Ishikawa (cell line): ENCODE measurements around the gene CRTC2.

Experiments used
- CEBPB ChIP-seq: IDR thresholded peaks from 2 replicates; pipeline ENCODE4 v1.6.1; 2012
- EP300 ChIP-seq: IDR thresholded peaks from 2 replicates; pipeline ENCODE4 v1.6.1; 2012; ENCODE audit warnings: borderline replicate concordance
- RAD21 ChIP-seq: IDR thresholded peaks from 2 replicates; pipeline ENCODE4 v1.6.1; 2012; ENCODE audit warnings: low read depth
- TAF1 ChIP-seq: IDR thresholded peaks from 2 replicates; pipeline ENCODE4 v1.6.1; 2012; ENCODE audit warnings: low read depth, mild to moderate bottlenecking

DNA sequence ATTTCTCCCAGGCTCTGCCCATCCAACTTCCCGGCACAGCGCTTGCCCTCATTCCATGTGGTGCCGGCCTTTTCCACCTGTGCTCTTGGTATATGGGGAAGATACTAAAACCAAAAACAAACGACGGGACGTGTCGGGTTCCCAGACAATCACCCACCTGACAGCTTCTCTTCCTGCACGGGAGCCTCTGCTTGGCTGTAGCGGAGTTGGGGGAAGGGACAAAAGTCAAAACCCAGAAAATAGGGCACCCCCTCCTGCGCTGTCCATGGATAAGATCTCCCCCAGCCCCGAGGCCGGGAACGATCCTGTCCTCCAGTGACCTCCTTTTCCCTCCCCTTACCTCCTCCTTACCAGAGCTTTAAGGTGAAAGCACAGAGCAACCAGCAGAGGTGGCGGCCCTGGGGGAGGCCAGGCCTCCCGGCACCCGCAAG, 18.4 kb upstream of the CRTC2 start:
- no peak for TF ChIP-seq EP300
- no peak for TF ChIP-seq RAD21
- no peak for TF ChIP-seq CEBPB
- TF ChIP-seq TAF1: no peak
